NCI-H1105 treated with DMSO at 0.1 percent for 48 hours (cell line): ENCODE results near the gene CYBC1.
A peak's percentile ranks its signal among the peaks of the same experiment; 100 is the strongest.
"Not testable (repeated sequence)": the region's sequence is repeated elsewhere in the genome, so short reads cannot be mapped to it uniquely, and the experiment has no call there.

Source experiments
- DNase-seq: peaks from one replicate; lab custom pipeline; 2025; lab: John Stamatoyannopoulos, UW

The CYBC1 gene

GRCh38 chr17:82434216-82434565, 16.4 kb downstream of the CYBC1 start:
- DNase-seq, result no peak

DNA sequence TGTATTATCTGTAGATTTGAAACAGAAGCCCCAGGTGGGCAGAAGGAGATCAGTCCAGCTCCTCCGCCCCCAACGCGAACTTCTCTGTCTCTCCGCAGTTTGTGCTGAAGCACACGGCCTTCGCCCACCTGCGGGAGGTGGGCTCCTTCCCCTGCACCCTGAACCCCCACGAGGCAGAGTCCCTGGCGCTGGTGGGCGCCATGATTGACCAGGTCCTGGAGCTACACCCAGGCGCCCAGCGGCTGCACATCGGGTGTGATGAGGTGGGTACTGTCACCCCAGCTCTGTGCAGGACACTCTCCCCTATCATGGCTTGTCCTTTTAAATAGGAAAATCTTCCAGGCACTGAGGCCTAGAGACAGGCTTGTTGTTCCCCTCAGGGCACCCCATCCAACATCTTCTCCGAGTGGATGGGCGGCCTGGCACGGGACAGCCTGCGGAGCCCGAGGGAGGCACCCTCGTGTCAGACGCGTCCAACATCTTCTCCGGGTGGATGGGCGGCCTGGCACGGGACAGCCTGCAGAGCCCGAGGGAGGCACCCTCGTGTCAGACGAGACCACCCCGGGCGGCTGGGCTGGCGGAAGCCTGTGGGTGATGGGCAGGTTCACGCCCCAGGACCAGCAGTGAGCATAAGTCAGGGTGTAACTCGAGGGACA, 16.9 kb downstream of the CYBC1 start:
- no peak for DNase-seq

- no peak for DNase-seq
These were observed 18.5 kb downstream of the CYBC1 start for GRCh38 chr17:82432017-82432416.

GRCh38 chr17:82429824-82430223, 20.7 kb downstream of the CYBC1 start:
- no peak for DNase-seq

DNA sequence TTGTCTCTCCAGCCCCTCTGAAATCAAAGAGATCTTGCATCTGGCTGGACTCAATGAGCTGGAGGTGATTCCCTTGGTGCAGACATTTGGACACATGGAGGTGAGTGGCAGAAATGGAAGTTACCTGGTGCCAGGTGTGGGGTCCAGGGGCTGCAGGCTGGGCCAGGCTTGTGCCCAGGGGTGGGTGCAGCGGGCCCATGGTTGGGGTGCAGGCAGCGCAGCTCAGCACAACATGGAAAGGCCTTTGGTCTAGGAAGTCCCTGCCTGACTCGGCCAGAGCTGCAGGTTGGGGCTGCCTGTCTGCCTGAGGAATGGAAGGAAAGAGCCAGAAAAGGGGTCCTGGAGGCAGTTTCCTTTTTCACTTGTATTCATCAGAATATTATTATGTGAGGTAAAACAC, 22.0 kb downstream of the CYBC1 start:
- no peak for DNase-seq

GRCh38 chr17:82424863-82425159, 25.7 kb downstream of the CYBC1 start:
- no peak for DNase-seq

DNA sequence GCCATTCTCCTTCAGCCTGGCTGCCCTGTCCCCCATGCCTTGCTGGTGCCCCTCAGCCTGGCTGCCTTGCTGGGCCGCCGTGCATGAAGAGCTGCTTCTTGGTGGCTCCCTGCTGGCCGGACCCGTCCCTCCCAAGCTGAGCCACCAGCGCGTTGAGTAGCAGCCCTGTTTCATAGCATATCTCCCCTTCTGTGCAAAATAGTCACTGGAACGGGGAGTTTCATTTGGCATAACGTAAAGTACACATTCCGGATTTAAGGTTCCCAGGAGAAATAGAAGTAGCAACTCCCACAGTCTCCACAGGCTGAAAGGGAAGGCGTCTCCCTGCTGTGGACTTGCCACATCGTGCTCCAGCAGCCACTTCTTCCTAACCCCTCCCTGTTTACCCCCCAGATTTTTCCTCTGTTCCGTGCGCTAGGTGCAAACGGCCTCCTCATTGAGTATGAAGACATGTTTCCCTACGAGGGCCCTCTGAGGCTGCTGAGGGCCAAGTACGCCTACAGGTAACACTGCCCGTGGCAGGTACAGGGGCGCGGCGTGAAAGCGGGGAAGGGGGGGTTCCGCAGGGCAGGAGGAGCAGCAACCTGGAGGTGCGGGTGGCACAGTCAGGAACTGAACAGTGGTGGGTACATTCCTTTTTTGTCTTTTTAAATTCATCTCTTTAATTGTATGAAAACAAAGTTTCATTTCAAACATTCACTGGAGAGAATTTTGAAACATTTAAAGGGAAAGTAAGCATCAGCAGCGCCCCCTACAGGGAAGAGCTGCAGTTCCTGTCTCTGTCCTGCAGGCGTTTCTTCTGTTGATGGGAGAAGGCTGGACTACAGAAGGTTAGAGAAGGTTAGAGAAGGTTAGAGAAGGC, 26.3 kb downstream of the CYBC1 start:
- no peak for DNase-seq

DNA sequence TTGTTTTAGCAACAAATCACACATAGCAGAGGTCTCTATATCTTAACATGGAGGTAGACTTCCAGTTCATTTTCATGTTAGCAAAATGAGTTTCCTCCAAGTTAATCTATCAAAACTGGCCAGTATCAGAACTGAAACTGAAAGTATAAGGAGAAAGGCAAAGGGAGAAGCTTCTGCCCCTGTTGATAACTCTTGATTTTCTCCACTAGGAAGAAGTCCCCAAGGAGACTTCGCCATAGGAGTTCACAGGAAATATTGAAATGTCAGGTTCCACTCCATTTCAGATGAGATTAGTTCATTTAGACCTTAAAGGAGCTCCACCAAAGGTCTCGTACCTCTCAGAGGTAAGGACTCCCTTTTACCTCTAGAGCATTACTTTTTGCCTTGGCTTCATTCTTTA, 31.0 kb downstream of the CYBC1 start:
- no peak for DNase-seq

GRCh38 chr17:82418001-82418986, 32.3 kb downstream of the CYBC1 start, which contains the start of the genes HEXD and OGFOD3:
TSS of gene HEXD (plus strand) at chr17:82418347. CDS start at chr17:82419800, 1,453 bp downstream.
TSS of gene OGFOD3 (minus strand) at chr17:82418586. CDS start at chr17:82418485, 101 bp downstream.
- peak; percentile 73 for DNase-seq

- DNase-seq, result no peak
These were observed 33.8 kb downstream of the CYBC1 start for GRCh38 chr17:82416771-82417170.

- no peak for DNase-seq
These were observed 34.3 kb downstream of the CYBC1 start for GRCh38 chr17:82416264-82416663.

- no peak for DNase-seq
These were observed 34.8 kb downstream of the CYBC1 start for GRCh38 chr17:82415786-82416185.

DNA sequence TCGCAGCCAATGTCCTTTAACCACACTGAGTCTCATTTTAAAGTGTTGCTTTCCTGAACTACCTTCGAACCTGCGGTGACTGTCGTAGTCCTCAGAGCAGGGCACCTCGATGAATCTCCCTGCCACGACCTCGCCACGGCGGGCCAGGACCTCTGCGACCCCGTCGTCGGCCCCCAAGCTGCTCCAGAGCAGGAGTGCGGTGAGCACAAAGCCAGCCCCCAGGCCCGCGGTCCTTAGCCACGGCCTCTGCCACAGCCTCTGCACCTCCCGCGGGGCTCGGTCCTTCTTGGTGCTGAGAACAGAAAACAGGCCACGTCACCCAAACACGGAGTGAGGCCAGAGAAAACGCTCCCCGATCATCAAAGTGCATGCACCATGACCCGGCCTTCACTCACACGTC, 35.2 kb downstream of the CYBC1 start:
- DNase-seq, result no peak

- DNase-seq, result no peak
These were observed 35.8 kb downstream of the CYBC1 start for GRCh38 chr17:82414548-82415281.

- peak; percentile 44 for DNase-seq
These were observed 37.7 kb downstream of the CYBC1 start for GRCh38 chr17:82412535-82413520.

GRCh38 chr17:82412081-82412480, 38.5 kb downstream of the CYBC1 start:
- not testable (repeated sequence) for DNase-seq

GRCh38 chr17:82411396-82412053, 39.0 kb downstream of the CYBC1 start:
- DNase-seq, result no peak

DNA sequence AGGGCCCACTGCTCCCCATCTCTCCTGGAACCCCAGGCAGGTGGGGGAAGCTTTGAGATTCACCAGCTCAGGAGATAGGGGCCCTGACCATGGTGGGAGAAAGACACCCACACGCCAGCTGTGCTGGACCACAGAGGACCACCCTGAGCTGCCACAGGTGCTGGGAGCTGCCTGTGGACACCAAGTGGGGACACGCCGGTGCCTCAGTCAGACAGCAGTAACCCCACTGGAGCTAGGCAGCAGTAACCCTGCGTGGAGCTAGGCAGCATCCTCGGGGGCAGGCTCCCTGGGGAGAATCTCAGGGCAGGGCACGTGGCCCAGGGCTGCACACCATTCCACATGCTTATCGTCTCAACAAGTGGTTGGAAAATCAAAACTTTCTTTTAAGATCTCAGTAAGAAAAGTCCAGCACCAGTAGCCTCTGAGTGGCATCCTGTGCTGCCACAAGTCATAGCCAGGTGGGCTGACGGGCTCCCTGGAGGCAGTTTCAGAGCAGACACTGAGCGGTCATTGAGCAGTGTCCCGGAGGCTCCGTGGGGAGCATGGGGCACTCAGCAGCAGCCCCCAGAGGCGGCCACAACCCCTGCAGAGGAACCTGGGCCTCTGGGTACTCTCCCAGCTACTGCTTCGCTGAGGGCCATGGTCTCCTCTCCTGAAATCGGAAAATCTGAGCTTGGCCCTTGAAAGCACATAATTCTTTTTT, 40.4 kb downstream of the CYBC1 start:
- no peak for DNase-seq

DNA sequence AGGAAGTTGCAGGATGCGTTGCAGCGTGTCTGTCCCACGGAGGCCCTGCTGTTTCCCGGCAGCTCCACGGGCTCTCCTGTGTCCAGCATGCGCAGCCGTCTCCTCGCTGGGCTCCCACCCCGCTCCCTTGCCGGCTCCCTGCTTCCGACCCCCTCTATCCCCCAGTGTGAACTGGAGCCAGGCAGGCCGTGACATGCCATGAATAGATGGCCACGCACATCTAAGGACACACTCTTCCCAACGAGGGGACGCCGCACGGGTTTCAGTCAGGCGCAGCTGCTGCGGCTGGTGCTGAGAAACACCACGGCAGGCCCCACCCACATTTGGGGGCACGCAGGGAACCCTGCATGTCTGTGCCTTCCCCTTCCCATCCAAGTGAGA, 41.6 kb downstream of the CYBC1 start:
- no peak for DNase-seq
